ENCODE results near the gene UBXN2A.
"Not testable (repeated sequence)": the region's sequence is repeated elsewhere in the genome, so short reads cannot be mapped to it uniquely, and the experiment has no call there.

The UBXN2A gene

GRCh38 chr2:23940718-23941620 lies 706 bp downstream of the UBXN2A start:
- peak; percentile 35 for DNase-seq (ENCODE audit: low spot score)

- no peak for DNase-seq (ENCODE audit: low spot score)
These were observed 1.4 kb downstream of the UBXN2A start for GRCh38 chr2:23941644-23942043.

- no peak for DNase-seq (ENCODE audit: low spot score)
These were observed 3.4 kb downstream of the UBXN2A start for GRCh38 chr2:23943666-23944065.

- no peak for DNase-seq (ENCODE audit: low spot score)
These were observed 4.3 kb downstream of the UBXN2A start for GRCh38 chr2:23944527-23944926.

GRCh38 chr2:23944976-23945375 lies 4.7 kb downstream of the UBXN2A start:
- DNase-seq (ENCODE audit: low spot score) = no peak

- DNase-seq (ENCODE audit: low spot score) = no peak
These were observed 7.1 kb downstream of the UBXN2A start for GRCh38 chr2:23947350-23947749.

GRCh38 chr2:23952558-23952957 lies 12.3 kb downstream of the UBXN2A start:
- DNase-seq (ENCODE audit: low spot score) = not testable (repeated sequence)

GRCh38 chr2:23953625-23954024 lies 13.4 kb downstream of the UBXN2A start:
- no peak for DNase-seq (ENCODE audit: low spot score)

GRCh38 chr2:23954325-23955014 lies 14.2 kb downstream of the UBXN2A start:
- no peak for DNase-seq (ENCODE audit: low spot score)

- no peak for DNase-seq (ENCODE audit: low spot score)
These were observed 27.6 kb downstream of the UBXN2A start for GRCh38 chr2:23967846-23968245.

GRCh38 chr2:23976883-23977282 lies 36.6 kb downstream of the UBXN2A start:
- DNase-seq (ENCODE audit: low spot score) = no peak

GRCh38 chr2:23988371-23988770 lies 48.1 kb downstream of the UBXN2A start:
- DNase-seq (ENCODE audit: low spot score) = peak; percentile 76

- no peak for DNase-seq (ENCODE audit: low spot score)
These were observed 52.7 kb downstream of the UBXN2A start for GRCh38 chr2:23992931-23993330.

- no peak for DNase-seq (ENCODE audit: low spot score)
These were observed 53.5 kb downstream of the UBXN2A start for GRCh38 chr2:23993736-23994269.

- DNase-seq (ENCODE audit: low spot score) = no peak
These were observed 54.3 kb downstream of the UBXN2A start for GRCh38 chr2:23994567-23994966.

- no peak for DNase-seq (ENCODE audit: low spot score)
These were observed 67.4 kb downstream of the UBXN2A start for GRCh38 chr2:24007693-24008092.

- DNase-seq (ENCODE audit: low spot score) = peak; percentile 26
These were observed 68.6 kb downstream of the UBXN2A start for GRCh38 chr2:24008672-24009366.

- DNase-seq (ENCODE audit: low spot score) = no peak
These were observed 69.1 kb downstream of the UBXN2A start for GRCh38 chr2:24009367-24009679.

GRCh38 chr2:24009680-24010476 lies 69.6 kb downstream of the UBXN2A start, which contains the start of gene MFSD2B:
TSS of gene MFSD2B (plus strand) at chr2:24010085. CDS start at chr2:24010097, 12 bp downstream.
- DNase-seq (ENCODE audit: low spot score) = peak; percentile 79

- DNase-seq (ENCODE audit: low spot score) = peak; percentile 69
These were observed 70.4 kb downstream of the UBXN2A start for GRCh38 chr2:24010477-24011249.

All from hematopoietic multipotent progenitor cell treated with erythropoietin and hydrocortisone succinate and interleukin-3 and kit ligand, for 15 days (in vitro differentiated cells).